ENCODE measurements around the gene PPP2R5C.
"Not testable (repeated sequence)": the region's sequence is repeated elsewhere in the genome, so short reads cannot be mapped to it uniquely, and the experiment has no call there.

Gene PPP2R5C

GRCh38 chr14:101774006-101774795 is 12.7 kb downstream of the PPP2R5C start:
- peak overlapping the region in 1 of 21 experiments; percentile 21 for H3K27ac ChIP-seq
- no peak overlapping the region for H3K4me3 ChIP-seq

GRCh38 chr14:101774814-101775213 is 13.3 kb downstream of the PPP2R5C start:
- no peak overlapping the region for H3K27ac ChIP-seq

GRCh38 chr14:101775826-101776225 is 14.3 kb downstream of the PPP2R5C start:
- H3K27ac ChIP-seq, result no peak overlapping the region
- H3K4me3 ChIP-seq, result no peak overlapping the region

More at GRCh38 chr14:101774814-101775213, 13.3 kb downstream of the PPP2R5C start:
- H3K4me3 ChIP-seq, result no peak overlapping the region

GRCh38 chr14:101776344-101776743 is 14.8 kb downstream of the PPP2R5C start:
- no peak overlapping the region for H3K4me3 ChIP-seq
- no peak overlapping the region for H3K27ac ChIP-seq

- no peak overlapping the region for H3K27ac ChIP-seq
- H3K4me3 ChIP-seq, result no peak overlapping the region
Observed at GRCh38 chr14:101780390-101780789, 18.9 kb downstream of the PPP2R5C start.

- H3K27ac ChIP-seq, result peak overlapping the region in 8 of 21 experiments; percentile 14 to 63 (median 53)
- H3K4me3 ChIP-seq, result peak overlapping the region; percentile 15 to 52 (median 40)
Observed at GRCh38 chr14:101780887-101781239, 19.4 kb downstream of the PPP2R5C start.

GRCh38 chr14:101781240-101782061 is 19.9 kb downstream of the PPP2R5C start:
- Histone ChIP-seq H3K4me3 (peak overlapping the region; percentile 15 to 52 (median 40)), H3K27ac (peak overlapping the region in 11 of 21 experiments; percentile 1 to 63 (median 49))

GRCh38 chr14:101783260-101784016 is 21.9 kb downstream of the PPP2R5C start:
- no peak overlapping the region for H3K27ac ChIP-seq
- H3K4me3 ChIP-seq, result no peak overlapping the region

- no peak overlapping the region for H3K4me3 ChIP-seq
- H3K27ac ChIP-seq, result no peak overlapping the region
Observed at GRCh38 chr14:101784631-101785030, 23.1 kb downstream of the PPP2R5C start.

GRCh38 chr14:101788016-101788635 is 26.6 kb downstream of the PPP2R5C start:
- no peak overlapping the region for H3K27ac ChIP-seq
- no peak overlapping the region for H3K4me3 ChIP-seq

- no peak overlapping the region for H3K27ac ChIP-seq
Observed at GRCh38 chr14:101789222-101789621, 27.7 kb downstream of the PPP2R5C start.

GRCh38 chr14:101790232-101790631 is 28.7 kb downstream of the PPP2R5C start:
- no peak overlapping the region for H3K27ac ChIP-seq

More at GRCh38 chr14:101789222-101789621, 27.7 kb downstream of the PPP2R5C start:
- no peak overlapping the region for H3K4me3 ChIP-seq

GRCh38 chr14:101791919-101792572 is 30.5 kb downstream of the PPP2R5C start:
- peak overlapping the region in 15 of 21 experiments; percentile 3 to 79 (median 64) for H3K27ac ChIP-seq

More at GRCh38 chr14:101790232-101790631, 28.7 kb downstream of the PPP2R5C start:
- H3K4me3 ChIP-seq, result no peak overlapping the region

GRCh38 chr14:101796016-101796415 is 34.5 kb downstream of the PPP2R5C start:
- no peak overlapping the region for H3K4me3 ChIP-seq
- H3K27ac ChIP-seq, result no peak overlapping the region

More at GRCh38 chr14:101791919-101792572, 30.5 kb downstream of the PPP2R5C start:
- peak overlapping the region in 3 of 7 experiments; percentile 1 to 27 (median 6) for H3K4me3 ChIP-seq

GRCh38 chr14:101796479-101796878 is 35.0 kb downstream of the PPP2R5C start:
- Histone ChIP-seq H3K4me3 (no peak overlapping the region), H3K27ac (no peak overlapping the region)

GRCh38 chr14:101797856-101798255 is 36.3 kb downstream of the PPP2R5C start:
- Histone ChIP-seq H3K4me3 (no peak overlapping the region), H3K27ac (no peak overlapping the region)

GRCh38 chr14:101804373-101804772 is 42.9 kb downstream of the PPP2R5C start:
- not testable (repeated sequence) for H3K27ac ChIP-seq, H3K4me3 ChIP-seq

- not testable (repeated sequence) for H3K4me3 ChIP-seq, H3K27ac ChIP-seq
Observed at GRCh38 chr14:101806252-101806651, 44.7 kb downstream of the PPP2R5C start.

Data from skin epidermis (tissue), 12 donors.